C4-2B (cell line): ENCODE results near the gene LRMDA.

ENCODE experiments used
- ZFX ChIP-seq: fragments of 450-650 bp; IDR thresholded peaks from 2 replicates; pipeline ENCODE4 v1.6.1; 2017
- TF ChIP-seq, protein P1 (sequence below): fragments of 450-650 bp; conservative IDR thresholded peaks from 2 replicates; pipeline ENCODE4 v1.5.1; 2017; ENCODE audit warnings: mild to moderate bottlenecking

- TF ChIP-seq, protein P1, sequence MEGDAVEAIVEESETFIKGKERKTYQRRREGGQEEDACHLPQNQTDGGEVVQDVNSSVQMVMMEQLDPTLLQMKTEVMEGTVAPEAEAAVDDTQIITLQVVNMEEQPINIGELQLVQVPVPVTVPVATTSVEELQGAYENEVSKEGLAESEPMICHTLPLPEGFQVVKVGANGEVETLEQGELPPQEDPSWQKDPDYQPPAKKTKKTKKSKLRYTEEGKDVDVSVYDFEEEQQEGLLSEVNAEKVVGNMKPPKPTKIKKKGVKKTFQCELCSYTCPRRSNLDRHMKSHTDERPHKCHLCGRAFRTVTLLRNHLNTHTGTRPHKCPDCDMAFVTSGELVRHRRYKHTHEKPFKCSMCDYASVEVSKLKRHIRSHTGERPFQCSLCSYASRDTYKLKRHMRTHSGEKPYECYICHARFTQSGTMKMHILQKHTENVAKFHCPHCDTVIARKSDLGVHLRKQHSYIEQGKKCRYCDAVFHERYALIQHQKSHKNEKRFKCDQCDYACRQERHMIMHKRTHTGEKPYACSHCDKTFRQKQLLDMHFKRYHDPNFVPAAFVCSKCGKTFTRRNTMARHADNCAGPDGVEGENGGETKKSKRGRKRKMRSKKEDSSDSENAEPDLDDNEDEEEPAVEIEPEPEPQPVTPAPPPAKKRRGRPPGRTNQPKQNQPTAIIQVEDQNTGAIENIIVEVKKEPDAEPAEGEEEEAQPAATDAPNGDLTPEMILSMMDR: no peak
- no peak for TF ChIP-seq ZFX
Observed at GRCh38 chr10:76523791-76524351, 1092.4 kb downstream of the LRMDA start.
